Rectal smooth muscle tissue (tissue), 1 donor: Measurements from ENCODE around the gene PTGES2.
"Not testable (repeated sequence)": the region's sequence is repeated elsewhere in the genome, so short reads cannot be mapped to it uniquely, and the experiment has no call there.

Experiments
- H3K27ac ChIP-seq: one replicate; pipeline ENCODE4 v1.7.0; 2013; ENCODE audit warnings: low read depth, low read length, inconsistent platforms
- H3K27me3 ChIP-seq: one replicate; pipeline ENCODE4 v1.7.0; 2013; ENCODE audit warnings: low read length; ENCODE audit not compliant: control insufficient read depth, insufficient read depth
- H3K36me3 ChIP-seq: one replicate; pipeline ENCODE4 v1.7.0; 2013; ENCODE audit warnings: low read length; ENCODE audit not compliant: control insufficient read depth, insufficient read depth
- H3K4me1 ChIP-seq: one replicate; pipeline ENCODE4 v1.7.0; 2013; ENCODE audit warnings: low read length; ENCODE audit not compliant: control insufficient read depth, insufficient read depth
- H3K4me3 ChIP-seq: one replicate; pipeline ENCODE4 v1.7.0; 2013; ENCODE audit warnings: low read length
- H3K9ac ChIP-seq: one replicate; pipeline ENCODE4 v1.7.0; 2013; ENCODE audit warnings: low read length

The PTGES2 gene

GRCh38 chr9:128117613-128118471, 9.7 kb downstream of the PTGES2 start:
- Histone ChIP-seq H3K4me3 (no peak overlapping the region), H3K27me3 (no peaks in the 10 kb centered on the region), H3K4me1 (no peaks in the 10 kb centered on the region), H3K9ac (no peak overlapping the region), H3K27ac (no peak overlapping the region), H3K36me3 (peaks cover 20% of the 10 kb centered on the region)

DNA sequence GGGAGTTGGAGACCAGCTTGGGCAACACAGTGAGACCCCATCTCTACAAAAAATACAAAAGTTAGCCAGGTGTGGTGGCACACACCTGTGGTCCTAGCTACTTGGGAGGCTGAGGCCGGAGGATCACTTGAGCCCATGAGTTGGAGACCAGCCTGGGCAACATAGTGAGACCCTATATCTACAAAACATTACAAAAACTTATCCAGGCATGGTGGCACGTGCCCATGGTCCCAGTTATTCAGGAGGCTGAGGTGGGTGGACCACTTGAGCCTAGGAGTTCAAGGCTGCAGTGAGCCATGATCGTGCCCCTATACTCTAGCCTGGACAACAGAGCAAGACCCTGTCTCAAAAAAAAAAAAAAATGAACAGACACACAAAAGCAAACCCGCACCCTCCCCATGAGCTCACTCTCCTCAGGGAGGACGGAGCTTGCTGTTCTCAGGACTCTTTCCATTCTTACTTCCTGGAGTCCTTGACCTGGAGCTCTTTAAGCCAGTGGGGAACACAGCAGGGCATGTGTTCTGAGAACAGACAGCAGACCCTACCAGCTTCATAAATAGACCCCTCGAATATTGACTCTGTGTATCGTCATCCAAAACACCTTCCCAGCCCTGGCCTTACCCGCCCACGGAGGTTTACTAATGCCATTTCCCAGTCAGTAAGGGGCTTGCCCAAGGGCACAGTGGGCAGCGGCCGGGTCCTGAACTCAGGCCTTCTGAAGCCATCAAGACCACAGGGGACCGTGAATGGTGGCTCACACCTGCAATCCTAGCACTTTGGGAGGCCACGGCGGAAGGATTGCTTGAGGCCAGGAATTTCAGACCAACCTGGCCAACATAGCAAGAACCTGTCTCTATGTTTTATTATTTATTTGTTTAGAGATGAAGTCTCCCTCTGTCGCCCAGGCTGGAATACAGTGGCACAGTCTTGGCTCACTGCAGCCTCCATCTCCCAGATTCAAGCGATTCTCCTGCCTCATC, 11.1 kb downstream of the PTGES2 start:
- H3K9ac ChIP-seq, result no peak overlapping the region
- H3K4me3 ChIP-seq, result no peak overlapping the region
- H3K27me3 ChIP-seq, result no peaks in the 10 kb centered on the region
- no peak overlapping the region for H3K27ac ChIP-seq
- H3K36me3 ChIP-seq, result peaks cover 11% of the 10 kb centered on the region
- H3K4me1 ChIP-seq, result no peaks in the 10 kb centered on the region

GRCh38 chr9:128115187-128116103, 12.1 kb downstream of the PTGES2 start:
- Histone ChIP-seq H3K4me1 (no peaks in the 10 kb centered on the region), H3K27ac (no peak overlapping the region), H3K9ac (peak overlapping the region; percentile 29), H3K36me3 (peaks cover 2% of the 10 kb centered on the region), H3K27me3 (no peaks in the 10 kb centered on the region), H3K4me3 (peak overlapping the region; percentile 65)

DNA sequence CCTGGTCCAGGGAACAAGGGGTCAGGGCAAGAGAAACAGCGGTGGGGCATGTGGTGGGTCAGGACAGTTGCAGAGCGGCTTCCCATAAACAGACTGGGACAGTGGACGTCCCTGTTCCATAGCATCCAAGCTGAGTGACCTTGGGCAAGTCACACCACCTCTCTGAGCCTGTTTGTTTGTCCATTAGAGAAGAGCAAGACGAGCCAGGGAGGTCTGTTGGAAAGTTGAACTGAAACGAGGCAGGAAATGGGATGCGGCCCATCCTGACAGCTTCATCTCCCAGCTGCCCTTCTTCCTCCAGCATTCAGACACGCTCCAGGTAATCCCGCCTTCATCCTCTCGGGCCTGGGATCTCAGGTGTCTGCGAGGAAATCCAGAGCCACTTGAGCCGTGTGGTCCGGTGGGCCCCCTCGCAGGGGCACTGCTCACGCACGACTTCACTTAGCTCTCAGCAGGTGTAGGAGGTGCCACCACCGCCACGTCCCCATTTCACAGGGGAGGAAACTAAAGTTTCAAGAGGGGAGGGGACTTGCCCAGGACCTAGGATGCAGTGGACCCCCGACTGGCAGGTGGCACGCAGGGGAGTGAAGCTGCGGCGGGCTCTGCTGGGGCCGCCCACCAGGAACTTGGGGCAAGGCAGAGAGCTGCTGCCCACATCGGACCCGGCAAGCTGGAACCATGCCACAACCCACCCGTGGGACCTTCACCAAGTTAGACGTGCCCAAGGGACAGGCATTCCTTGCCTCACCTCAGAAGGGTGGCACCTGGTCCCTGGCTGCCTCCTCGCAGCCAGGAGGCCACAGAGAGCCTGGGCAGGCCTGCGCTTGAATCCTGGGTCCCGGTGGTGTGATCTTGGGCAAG, 13.0 kb downstream of the PTGES2 start:
- H3K4me3 ChIP-seq, result peak overlapping the region; percentile 65
- H3K27me3 ChIP-seq, result no peaks in the 10 kb centered on the region
- peak overlapping the region; percentile 29 for H3K9ac ChIP-seq
- no peak overlapping the region for H3K27ac ChIP-seq
- no peaks in the 10 kb centered on the region for H3K4me1 ChIP-seq
- H3K36me3 ChIP-seq, result no peaks in the 10 kb centered on the region

- no peaks in the 10 kb centered on the region for H3K4me1 ChIP-seq
- no peaks in the 10 kb centered on the region for H3K36me3 ChIP-seq
- peak overlapping the region; percentile 65 for H3K4me3 ChIP-seq
- no peak overlapping the region for H3K9ac ChIP-seq
- H3K27me3 ChIP-seq, result no peaks in the 10 kb centered on the region
- no peak overlapping the region for H3K27ac ChIP-seq
Observed at GRCh38 chr9:128113526-128114325, 13.8 kb downstream of the PTGES2 start.

DNA sequence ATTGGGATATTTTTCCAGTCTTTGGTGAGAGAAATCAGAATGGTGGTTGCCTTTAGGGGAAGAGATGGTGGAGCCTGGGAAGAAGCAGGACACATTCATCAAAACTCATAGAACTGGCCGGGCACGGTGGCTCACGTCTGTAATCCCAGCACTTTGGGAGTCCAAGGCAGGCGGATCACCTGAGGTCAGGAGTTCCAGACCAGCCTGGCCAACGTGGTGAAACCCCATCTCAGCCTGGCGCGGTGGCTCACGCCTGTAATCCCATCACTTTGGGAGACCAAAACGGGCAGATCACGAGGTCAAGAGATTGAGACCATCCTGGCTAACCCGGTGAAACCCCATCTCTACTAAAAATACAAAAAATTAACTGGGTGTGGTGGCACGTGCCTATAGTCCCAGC, 15.8 kb downstream of the PTGES2 start:
- H3K36me3 ChIP-seq, result peaks cover 15% of the 10 kb centered on the region
- H3K4me1 ChIP-seq, H3K27ac ChIP-seq: not testable (repeated sequence)

DNA sequence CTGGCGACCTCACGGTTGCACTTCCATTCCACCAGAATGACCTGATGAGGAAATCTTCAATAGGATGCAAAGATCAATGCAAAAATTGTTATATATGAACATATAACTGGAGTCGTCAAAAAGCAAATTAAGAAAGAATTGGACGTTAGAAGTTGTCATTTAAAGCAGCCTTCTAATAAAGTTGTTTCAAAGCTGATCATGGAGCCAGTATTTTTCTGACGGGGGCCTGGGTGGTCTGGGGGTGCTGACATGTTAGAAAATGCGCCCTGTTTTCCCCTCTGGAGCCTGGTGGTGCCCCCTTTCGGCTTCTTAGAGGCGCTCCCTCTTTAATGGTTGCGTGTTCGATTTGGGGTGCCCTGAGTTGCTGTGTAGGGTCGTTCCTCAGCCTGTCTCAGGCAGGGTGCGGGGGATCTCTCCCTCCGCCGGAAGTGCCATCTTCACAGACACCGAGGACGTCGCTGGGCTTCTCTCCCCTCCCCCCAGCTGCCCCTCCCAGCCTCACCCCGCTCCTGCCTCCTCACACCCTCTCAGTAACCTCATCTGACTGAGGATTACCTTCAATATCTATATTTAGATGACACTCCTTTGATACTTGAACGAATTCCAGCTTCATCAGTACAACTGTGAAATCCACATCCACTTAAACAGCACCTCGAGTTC, 18.3 kb downstream of the PTGES2 start:
- Histone ChIP-seq H3K4me3 (no peak overlapping the region), H3K36me3 (peaks cover 26% of the 10 kb centered on the region), H3K27me3 (no peaks in the 10 kb centered on the region), H3K9ac (no peak overlapping the region), H3K4me1 (no peaks in the 10 kb centered on the region), H3K27ac (no peak overlapping the region)

More for the DNA sequence above, 15.8 kb downstream of the PTGES2 start:
- H3K9ac ChIP-seq, H3K27me3 ChIP-seq, H3K4me3 ChIP-seq: not testable (repeated sequence)

- Histone ChIP-seq H3K4me3 (no peak overlapping the region), H3K27me3 (no peaks in the 10 kb centered on the region), H3K36me3 (peaks cover 31% of the 10 kb centered on the region), H3K4me1 (no peaks in the 10 kb centered on the region), H3K27ac (no peak overlapping the region), H3K9ac (no peak overlapping the region)
Observed at GRCh38 chr9:128108269-128109049, 19.1 kb downstream of the PTGES2 start.

GRCh38 chr9:128107468-128108268, 19.9 kb downstream of the PTGES2 start:
- no peaks in the 10 kb centered on the region for H3K4me1 ChIP-seq
- no peak overlapping the region for H3K9ac ChIP-seq
- H3K27me3 ChIP-seq, result no peaks in the 10 kb centered on the region
- H3K4me3 ChIP-seq, result no peak overlapping the region
- no peak overlapping the region for H3K27ac ChIP-seq
- H3K36me3 ChIP-seq, result peaks cover 37% of the 10 kb centered on the region
